HepG2 (cell line): ENCODE measurements around the gene PPA1. TPM values are rescaled to one million over a fixed set of nuclear protein-coding genes. Genes with fewer than 3 reads are reported as not detected.
A peak's percentile ranks its signal among the peaks of the same experiment; 100 is the strongest.

Experiments
- ATF3 ChIP-seq: sonication (generic); formaldehyde crosslinking; IDR thresholded peaks from 2 replicates; pipeline ENCODE4 v1.4.0; 2020; ENCODE audit warnings: missing genetic modification reagents
- E2F1 ChIP-seq: sonication (generic); formaldehyde crosslinking; IDR thresholded peaks from 2 replicates; pipeline ENCODE4 v1.5.0; 2020; ENCODE audit warnings: missing genetic modification reagents
- HNF1A ChIP-seq, 2 experiments: sonication (generic) in 1 of 2; formaldehyde crosslinking in 1 of 2; IDR thresholded peaks; 2 replicates each; pipeline versions ENCODE4 v1.4.0 to v1.6.1; 2016 to 2020; ENCODE audit warnings: borderline replicate concordance in 1 of 2, low read depth in 1 of 2, mild to moderate bottlenecking in 1 of 2, missing genetic modification reagents in 1 of 2
- MYNN ChIP-seq: sonication (generic); formaldehyde crosslinking; IDR thresholded peaks from 2 replicates; pipeline ENCODE4 v1.4.0; 2020; ENCODE audit warnings: mild to moderate bottlenecking, low read depth, missing genetic modification reagents
- NRL ChIP-seq: sonication (generic); formaldehyde crosslinking; IDR thresholded peaks from 2 replicates; pipeline ENCODE4 v1.5.0; 2020; ENCODE audit warnings: missing genetic modification reagents, mild to moderate bottlenecking, moderate library complexity, borderline replicate concordance
- POLR2A ChIP-seq, 2 experiments: IDR thresholded peaks; 2 replicates each; pipeline ENCODE4 v1.6.1; 2011; ENCODE audit warnings: low read depth in 2 of 2, low read length in 2 of 2, mild to moderate bottlenecking in 1 of 2, moderate library complexity in 1 of 2; ENCODE audit not compliant: insufficient read depth in 1 of 2
- TCF7L2 ChIP-seq: IDR thresholded peaks from 2 replicates; pipeline ENCODE4 v1.6.1; 2011; ENCODE audit warnings: mild to moderate bottlenecking, low read depth, low read length, moderate library complexity
- TRAFD1 ChIP-seq: sonication (generic); formaldehyde crosslinking; IDR thresholded peaks from 2 replicates; pipeline ENCODE4 v1.5.1; 2020; ENCODE audit warnings: missing genetic modification reagents, mild to moderate bottlenecking, borderline replicate concordance
- U2AF1 ChIP-seq: fragments of 200-400 bp; formaldehyde crosslinking; optimal IDR thresholded peaks from 2 replicates; pipeline ENCODE3; 2017; ENCODE audit warnings: mild to moderate bottlenecking, low read depth, low read length
- ZBTB7B ChIP-seq: sonication (generic); formaldehyde crosslinking; IDR thresholded peaks from 2 replicates; pipeline ENCODE4 v1.4.0; 2020; ENCODE audit warnings: missing genetic modification reagents
- ZNF124 ChIP-seq: sonication (generic); formaldehyde crosslinking; IDR thresholded peaks from 2 replicates; pipeline ENCODE4 v1.4.0; 2020; ENCODE audit warnings: missing genetic modification reagents
- ZNF746 ChIP-seq: sonication (generic); formaldehyde crosslinking; IDR thresholded peaks from 2 replicates; pipeline ENCODE4 v1.8.0; 2022; ENCODE audit warnings: mild to moderate bottlenecking, missing genetic modification reagents
- ZNF777 ChIP-seq: sonication (generic); formaldehyde crosslinking; IDR thresholded peaks from 2 replicates; pipeline ENCODE4 v1.4.0; 2020; ENCODE audit warnings: missing genetic modification reagents
- polyA plus RNA-seq, 8 experiments: library from polyadenylated mRNA; depleted of rRNA in 3 of 8; stranded (reverse) in 7 of 8; unstranded in 1 of 8; fragments of >200 nt; fragmentation: Illumina TruSeq in 4 of 8; extraction: Trizol in 4 of 8; gene quantifications; 2 replicates each; pipeline versions ENCODE4 v1.2.1 to v1.2.3, GENCODE V29; 2011 to 2016; ENCODE audit warnings: low read depth in 4 of 8, missing spikeins in 1 of 8, mixed read lengths in 1 of 8; ENCODE audit not compliant: insufficient read depth in 1 of 8
- total RNA-seq, 5 experiments: library from RNA; depleted of rRNA; stranded (reverse); fragments of >200 nt; fragmentation: Illumina TruSeq; extraction: Trizol; gene quantifications; 2 replicates each; pipeline ENCODE4 v1.2.3, GENCODE V29; 2016; ENCODE audit warnings: low read depth in 1 of 5
- TF ChIP-seq, protein P1 (sequence below): sonication (generic); formaldehyde crosslinking; IDR thresholded peaks from 2 replicates; pipeline ENCODE4; 2020; ENCODE audit warnings: missing genetic modification reagents, mild to moderate bottlenecking, borderline replicate concordance
- TF ChIP-seq, protein P2 (sequence below): sonication (generic); formaldehyde crosslinking; IDR thresholded peaks from 2 replicates; pipeline ENCODE4 v1.4.0; 2020; ENCODE audit warnings: missing genetic modification reagents
- TF ChIP-seq, protein P3 (sequence below): sonication (generic); formaldehyde crosslinking; IDR thresholded peaks from 2 replicates; pipeline ENCODE4 v1.8.1; 2023; ENCODE audit warnings: mild to moderate bottlenecking, moderate library complexity, missing genetic modification reagents

The PPA1 gene
- total and polyA plus RNA-seq, 2 of the 13 experiments (the other 11 are each of a cell fraction or from before 2014, with no cell fraction given): 136 to 250 TPM

- TF ChIP-seq TCF7L2 (no peak), NRL (peak; percentile 4; the same call in 1 of the 2 replicates), ZNF746 (CRISPR knock-in tag) (no peak), TRAFD1 (CRISPR knock-in tag) (no peak), U2AF1 (no peak), ZNF124 (CRISPR knock-in tag) (no peak), POLR2A (IDR thresholded peaks at IDR 0.05; ENCODE audit: insufficient read depth in 1 of 2, low read depth in 2 of 2, low read length in 2 of 2) (peak; percentile 45 to 62; a peak in 3 of 4 replicates), HNF1A (IDR thresholded peaks at IDR 0.05; ENCODE audit: low read depth) (no peak), HNF1A (CRISPR knock-in tag; IDR thresholded peaks at IDR 0.05; ENCODE audit: borderline replicate concordance) (no peak), MYNN (CRISPR knock-in tag) (0 out of 2 replicates have a peak, but pooled peaks have one; percentile 7), ZBTB7B (CRISPR knock-in tag) (no peak), ATF3 (CRISPR knock-in tag) (peak; percentile 63; the same call in 1 of the 2 replicates), E2F1 (CRISPR knock-in tag) (no peak), ZNF777 (CRISPR knock-in tag) (peak; percentile 37)
- TF ChIP-seq, protein P1, sequence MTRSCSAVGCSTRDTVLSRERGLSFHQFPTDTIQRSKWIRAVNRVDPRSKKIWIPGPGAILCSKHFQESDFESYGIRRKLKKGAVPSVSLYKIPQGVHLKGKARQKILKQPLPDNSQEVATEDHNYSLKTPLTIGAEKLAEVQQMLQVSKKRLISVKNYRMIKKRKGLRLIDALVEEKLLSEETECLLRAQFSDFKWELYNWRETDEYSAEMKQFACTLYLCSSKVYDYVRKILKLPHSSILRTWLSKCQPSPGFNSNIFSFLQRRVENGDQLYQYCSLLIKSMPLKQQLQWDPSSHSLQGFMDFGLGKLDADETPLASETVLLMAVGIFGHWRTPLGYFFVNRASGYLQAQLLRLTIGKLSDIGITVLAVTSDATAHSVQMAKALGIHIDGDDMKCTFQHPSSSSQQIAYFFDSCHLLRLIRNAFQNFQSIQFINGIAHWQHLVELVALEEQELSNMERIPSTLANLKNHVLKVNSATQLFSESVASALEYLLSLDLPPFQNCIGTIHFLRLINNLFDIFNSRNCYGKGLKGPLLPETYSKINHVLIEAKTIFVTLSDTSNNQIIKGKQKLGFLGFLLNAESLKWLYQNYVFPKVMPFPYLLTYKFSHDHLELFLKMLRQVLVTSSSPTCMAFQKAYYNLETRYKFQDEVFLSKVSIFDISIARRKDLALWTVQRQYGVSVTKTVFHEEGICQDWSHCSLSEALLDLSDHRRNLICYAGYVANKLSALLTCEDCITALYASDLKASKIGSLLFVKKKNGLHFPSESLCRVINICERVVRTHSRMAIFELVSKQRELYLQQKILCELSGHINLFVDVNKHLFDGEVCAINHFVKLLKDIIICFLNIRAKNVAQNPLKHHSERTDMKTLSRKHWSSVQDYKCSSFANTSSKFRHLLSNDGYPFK (CRISPR knock-in tag): no peak
- TF ChIP-seq, protein P2, sequence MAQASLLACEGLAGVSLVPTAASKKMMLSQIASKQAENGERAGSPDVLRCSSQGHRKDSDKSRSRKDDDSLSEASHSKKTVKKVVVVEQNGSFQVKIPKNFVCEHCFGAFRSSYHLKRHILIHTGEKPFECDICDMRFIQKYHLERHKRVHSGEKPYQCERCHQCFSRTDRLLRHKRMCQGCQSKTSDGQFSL: peak; percentile 9; the same call in 1 of the 2 replicates
- TF ChIP-seq, protein P3, sequence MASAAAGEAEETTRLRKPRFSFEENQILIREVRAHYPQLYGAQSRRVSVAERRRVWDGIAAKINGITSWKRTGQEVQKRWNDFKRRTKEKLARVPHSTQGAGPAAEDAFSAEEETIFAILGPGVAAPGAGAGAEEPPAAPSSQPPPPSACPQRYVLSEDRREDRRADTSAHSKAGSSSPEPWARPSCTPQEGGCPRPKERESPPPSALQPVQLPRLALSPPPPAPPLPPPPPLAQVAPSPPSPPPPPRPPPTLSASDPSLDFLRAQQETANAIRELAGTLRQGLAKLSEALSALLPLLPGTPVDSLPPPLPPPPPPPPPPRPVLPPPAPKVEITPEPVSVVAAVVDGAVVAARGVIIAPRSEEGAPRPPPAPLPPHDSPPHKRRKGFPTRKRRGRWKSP: peak; percentile 66; the same call in 1 of the 2 replicates
These were observed 922 bp downstream of the PPA1 start (continued) for GRCh38 chr10:70232155-70232858.
